SK-N-SH (cell line): ENCODE measurements around the gene RAB23.

Experiments used
- CTCF ChIP-seq: fragments of 200-600 bp; sonication (generic); IDR thresholded peaks from 2 replicates; pipeline ENCODE4 v1.6.1; 2017; ENCODE audit warnings: antibody characterized with exemption, mild to moderate bottlenecking, moderate library complexity
- EP300 ChIP-seq, 2 experiments: IDR thresholded peaks; 2 replicates each; pipeline versions ENCODE4 v1.4.0 to v1.6.1; 2012; ENCODE audit warnings: borderline replicate concordance in 1 of 2, low read depth in 1 of 2, low read length in 1 of 2

- TF ChIP-seq CTCF (no peak), EP300 (IDR thresholded peaks at IDR 0.05; ENCODE audit: borderline replicate concordance in 1 of 2, low read depth in 1 of 2, low read length in 1 of 2) (no peak)
These were observed 1.9 kb downstream of the RAB23 start for GRCh38 chr6:57220083-57220703.
